SK-N-SH treated with all-trans-retinoic acid at 6 μM for 48 hours (cell line): ENCODE results near the gene MEPCE.

Source experiments
- BACH2 ChIP-seq: fragments of 250-450 bp; sonication (Bioruptor Pico); IDR thresholded peaks from 2 replicates; pipeline ENCODE4 v1.9.0; 2021; ENCODE audit warnings: mild to moderate bottlenecking, borderline replicate concordance
- ISL1 ChIP-seq: fragments of 250-450 bp; sonication (Bioruptor Pico); IDR thresholded peaks from 2 replicates; pipeline ENCODE4 v2.1.2; 2022; ENCODE audit warnings: mild to moderate bottlenecking, moderate library complexity
- TF ChIP-seq, protein P1 (sequence below): fragments of 250-450 bp; sonication (Bioruptor Pico); IDR thresholded peaks from 2 replicates; pipeline ENCODE4 v1.5.1; 2020; ENCODE audit warnings: low read depth, mild to moderate bottlenecking, moderate library complexity

GRCh38 chr7:100471021-100471420, 41.4 kb downstream of the MEPCE start:
- TF ChIP-seq, protein P1, sequence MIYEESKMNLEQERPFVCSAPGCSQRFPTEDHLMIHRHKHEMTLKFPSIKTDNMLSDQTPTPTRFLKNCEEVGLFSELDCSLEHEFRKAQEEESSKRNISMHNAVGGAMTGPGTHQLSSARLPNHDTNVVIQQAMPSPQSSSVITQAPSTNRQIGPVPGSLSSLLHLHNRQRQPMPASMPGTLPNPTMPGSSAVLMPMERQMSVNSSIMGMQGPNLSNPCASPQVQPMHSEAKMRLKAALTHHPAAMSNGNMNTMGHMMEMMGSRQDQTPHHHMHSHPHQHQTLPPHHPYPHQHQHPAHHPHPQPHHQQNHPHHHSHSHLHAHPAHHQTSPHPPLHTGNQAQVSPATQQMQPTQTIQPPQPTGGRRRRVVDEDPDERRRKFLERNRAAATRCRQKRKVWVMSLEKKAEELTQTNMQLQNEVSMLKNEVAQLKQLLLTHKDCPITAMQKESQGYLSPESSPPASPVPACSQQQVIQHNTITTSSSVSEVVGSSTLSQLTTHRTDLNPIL (CRISPR knock-in tag): no peak
- TF ChIP-seq BACH2 (CRISPR knock-in tag) (no peak), ISL1 (CRISPR knock-in tag) (no peak)
